GM13976 (cell line): ENCODE results near the gene TIMM10.

Experiments
- DNase-seq: peaks from one replicate; pipeline ENCODE4 v3.0.0; 2012; ENCODE audit warnings: low spot score
- CTCF ChIP-seq: IDR thresholded peaks from 2 replicates; pipeline ENCODE4 v1.5.1; 2012; ENCODE audit warnings: borderline replicate concordance, mild to moderate bottlenecking; ENCODE audit not compliant: insufficient read depth; ENCODE audit errors: extremely low read depth, missing control alignments, control extremely low read depth
- in situ Hi-C: fragments of 300-500 bp; cut with MboI; formaldehyde crosslinking; loops from one replicate; pipeline ENCODE4 v1.12.0; 2022; ENCODE audit warnings: low sequenced_read_pairs, mixed read lengths, inconsistent platforms; ENCODE audit not compliant: unreplicated experiment

Gene TIMM10

GRCh38 chr11:57530215-57530595 is 349 bp downstream of the TIMM10 start:
- no peak for TF ChIP-seq CTCF
- no peak for DNase-seq
- in situ Hi-C loops = no loop called here

DNA sequence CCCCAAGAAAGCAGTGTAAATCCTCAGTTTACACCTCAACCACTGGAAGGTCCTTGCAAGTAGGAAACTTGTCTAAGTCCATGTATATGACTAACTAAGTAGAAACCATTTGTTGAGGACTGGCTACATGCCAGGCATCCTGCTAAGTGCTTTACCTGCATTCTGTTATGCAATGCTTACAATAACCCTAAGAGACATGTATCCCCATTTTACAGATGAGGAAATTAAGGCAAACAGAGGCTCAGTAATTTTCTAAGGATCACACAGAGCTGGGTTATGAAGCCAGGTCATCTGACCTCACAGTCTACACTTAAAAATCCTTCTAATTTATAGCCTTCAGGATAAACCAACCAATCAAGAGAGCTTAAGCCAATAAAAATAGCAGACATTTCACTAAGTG is 1.5 kb downstream of the TIMM10 start:
- DNase-seq = no peak

GRCh38 chr11:57527056-57527631 is 3.4 kb downstream of the TIMM10 start:
- in situ Hi-C loops = loop anchor here (10.0 kb wide), 1 partner anchor 182 kb away; no protein-coding TSS in a partner anchor
- peak; percentile 81 for TF ChIP-seq CTCF
- DNase-seq = no peak

More for the DNA sequence above, 1.5 kb downstream of the TIMM10 start:
- TF ChIP-seq CTCF = no peak
- in situ Hi-C loops = loop anchor here (10.0 kb wide), 1 partner anchor 184 kb away; no protein-coding TSS in a partner anchor

- DNase-seq = no peak
- in situ Hi-C loops = loop anchor here (10.0 kb wide), 1 partner anchor 179 kb away; no protein-coding TSS in a partner anchor
- TF ChIP-seq CTCF = no peak
Measured at GRCh38 chr11:57523419-57523818, 7.1 kb downstream of the TIMM10 start.

DNA sequence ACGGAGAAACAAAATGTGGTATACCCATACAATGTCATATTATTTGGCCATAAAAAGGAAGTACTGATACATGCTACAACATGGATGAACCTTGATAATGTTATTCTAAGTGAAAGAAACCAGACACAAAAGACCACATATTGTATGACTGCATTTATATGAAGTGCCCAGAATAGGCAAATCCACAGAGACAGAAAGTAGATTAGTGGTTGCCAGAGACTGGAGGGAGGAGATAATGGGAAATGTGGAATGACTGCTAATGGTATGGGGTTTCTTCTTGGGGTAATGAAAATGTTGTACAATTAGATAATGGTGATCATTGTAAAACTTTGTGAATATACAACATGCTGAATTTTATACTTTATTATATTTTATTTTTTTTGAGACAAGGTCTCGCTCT is 9.4 kb downstream of the TIMM10 start:
- no peak for DNase-seq
- TF ChIP-seq CTCF = no peak
- in situ Hi-C loops = loop anchor here (10.0 kb wide), 1 partner anchor 176 kb away; no protein-coding TSS in a partner anchor

- DNase-seq = no peak
- in situ Hi-C loops = no loop called here
- TF ChIP-seq CTCF = no peak
Measured at GRCh38 chr11:57516061-57516443, 14.5 kb downstream of the TIMM10 start.
